Measurements from ENCODE around the gene GNAO1. TPM values are rescaled to one million over a fixed set of nuclear protein-coding genes. Genes with fewer than 3 reads are reported as not detected.

GNAO1 gene
- total and polyA plus RNA-seq, 9 of the 15 experiments (the other 6 are each of a cell fraction or from before 2014, with no cell fraction given), result 0.07 to 0.42 (median 0.08) TPM; not detected in 5

- no peak for TF ChIP-seq ZBTB11 (CRISPR knock-in tag; IDR thresholded peaks at IDR 0.05)
- TF ChIP-seq ELF2 (CRISPR knock-in tag; IDR thresholded peaks at IDR 0.05), result no peak
- TF ChIP-seq E2F1 (CRISPR knock-in tag; IDR thresholded peaks at IDR 0.05), result no peak
- no peak for TF ChIP-seq GTF2E2 (tag; IDR thresholded peaks at IDR 0.05)
- no peak for TF ChIP-seq PURB (CRISPR knock-in tag; IDR thresholded peaks at IDR 0.05; ENCODE audit: low read depth)
- peak; percentile 32; the same call in 1 of the 2 replicates for TF ChIP-seq ZNF175 (CRISPR knock-in tag; IDR thresholded peaks at IDR 0.05; ENCODE audit: low read depth)
- no peak for TF ChIP-seq POLR2AphosphoS2 (IDR thresholded peaks at IDR 0.05; ENCODE audit: low read length)
- TF ChIP-seq PKNOX1 (IDR thresholded peaks at IDR 0.05), result peak; percentile 74
- TF ChIP-seq NUFIP1 (IDR thresholded peaks at IDR 0.05; ENCODE audit: partially characterized antibody), result no peak
- TF ChIP-seq FOXJ2 (tag; IDR thresholded peaks at IDR 0.05), result no peak
- TF ChIP-seq ZNF134 (CRISPR knock-in tag; conservative IDR thresholded peaks at IDR 0.05), result no peak
- no peak for TF ChIP-seq KDM5B (IDR thresholded peaks at IDR 0.05; ENCODE audit: insufficient replicate concordance, low read depth, low read length)
- no peak for TF ChIP-seq CBFB (CRISPR knock-in tag; IDR thresholded peaks at IDR 0.05)
- TF ChIP-seq FOSL1 (tag; conservative IDR thresholded peaks at IDR 0.05), result no peak
- peak; percentile 19 to 45 for TF ChIP-seq RAD21 (CRISPR knock-in tag; conservative IDR thresholded peaks at IDR 0.05 in 1 of 2, IDR thresholded peaks at IDR 0.05 in 1 of 2)
- no peak for TF ChIP-seq HMGXB4 (CRISPR knock-in tag; IDR thresholded peaks at IDR 0.05)
Observed at GRCh38 chr16:56246051-56246817, 54.9 kb downstream of the GNAO1 start (continued).
